Measurements from ENCODE around the gene NCAPD2. TPM values are rescaled to one million over a fixed set of nuclear protein-coding genes. Genes with fewer than 3 reads are reported as not detected.
A peak's percentile ranks its signal among the peaks of the same experiment; 100 is the strongest.
"Not testable (repeated sequence)": the region's sequence is repeated elsewhere in the genome, so short reads cannot be mapped to it uniquely, and the experiment has no call there.

NCAPD2 gene
- total RNA-seq, 3 donors from 2014 or later = 21.6 to 66.7 (median 53.9) TPM

- Histone ChIP-seq H3K27me3 (no peaks in the 10 kb centered on the region), H3K36me3 (no peaks in the 10 kb centered on the region), H3K27ac (peak overlapping the region; percentile 94 to 98), H3K9me3 (no peaks in the 10 kb centered on the region), H3K4me3 (peak overlapping the region; percentile 82 to 97 (median 88)), H3K4me1 (peaks cover 6 to 31% of the 10 kb centered on the region in 2 donors)
- TF ChIP-seq POLR2A (IDR thresholded peaks at IDR 0.05) = no peak
- TF ChIP-seq CTCF (IDR thresholded peaks at IDR 0.05) = no peak
- no peak for TF ChIP-seq POLR2AphosphoS5 (IDR thresholded peaks at IDR 0.05)
- DNase-seq (ENCODE audit: low spot score in 2 of 2) = no peak
- intact Hi-C loops (cut with DNase I; ENCODE audit: low total_unique reads) = loop anchor here (10.0 kb wide), 1 partner anchor 111 kb away; no protein-coding TSS in a partner anchor
Observed at GRCh38 chr12:6535960-6536847, 42.3 kb downstream of the NCAPD2 start.

GRCh38 chr12:6536894-6537579 is 43.1 kb downstream of the NCAPD2 start:
- Histone ChIP-seq H3K4me1 (peaks cover 6 to 30% of the 10 kb centered on the region in 2 donors), H3K27me3 (no peaks in the 10 kb centered on the region), H3K36me3 (no peaks in the 10 kb centered on the region)

GRCh38 chr12:6537580-6538419 is 43.9 kb downstream of the NCAPD2 start:
- TF ChIP-seq POLR2AphosphoS5 (IDR thresholded peaks at IDR 0.05) = peak in 1 of 3 donors; percentile 9
- peak; percentile 84 to 91 (median 87) for TF ChIP-seq CTCF (IDR thresholded peaks at IDR 0.05)
- H3K27me3 ChIP-seq, H3K36me3 ChIP-seq, H3K4me3 ChIP-seq, H3K9me3 ChIP-seq: not testable (repeated sequence)
- H3K4me1 ChIP-seq = peaks cover 6 to 22% of the 10 kb centered on the region in 2 donors
- H3K27ac ChIP-seq = peak overlapping the region; percentile 94 to 98
- intact Hi-C loops (cut with DNase I; ENCODE audit: low total_unique reads) = loop anchor here (10.0 kb wide), 1 partner anchor 113 kb away; no protein-coding TSS in a partner anchor
- DNase-seq (ENCODE audit: low spot score in 2 of 2) = peak; percentile 75 to 86

More at GRCh38 chr12:6536894-6537579, 43.1 kb downstream of the NCAPD2 start:
- TF ChIP-seq POLR2AphosphoS5 (IDR thresholded peaks at IDR 0.05) = no peak
- no peak for TF ChIP-seq CTCF (IDR thresholded peaks at IDR 0.05)
- no peak for TF ChIP-seq POLR2A (IDR thresholded peaks at IDR 0.05)
- DNase-seq (ENCODE audit: low spot score in 2 of 2) = no peak
- no peaks in the 10 kb centered on the region for H3K9me3 ChIP-seq
- intact Hi-C loops (cut with DNase I; ENCODE audit: low total_unique reads) = loop anchor here (10.0 kb wide), 1 partner anchor 112 kb away; no protein-coding TSS in a partner anchor
- peak overlapping the region in 1 of 3 donors; percentile 82 for H3K4me3 ChIP-seq
- peak overlapping the region; percentile 94 to 98 for H3K27ac ChIP-seq

- Histone ChIP-seq H3K4me3 (no peak overlapping the region), H3K27me3 (no peaks in the 10 kb centered on the region), H3K4me1 (peaks cover 6 to 18% of the 10 kb centered on the region in 2 donors), H3K36me3 (no peaks in the 10 kb centered on the region), H3K27ac (peak overlapping the region; percentile 94 to 98), H3K9me3 (no peaks in the 10 kb centered on the region)
- TF ChIP-seq POLR2AphosphoS5 (IDR thresholded peaks at IDR 0.05) (no peak), POLR2A (IDR thresholded peaks at IDR 0.05) (no peak), CTCF (IDR thresholded peaks at IDR 0.05) (no peak)
- intact Hi-C loops (cut with DNase I; ENCODE audit: low total_unique reads) = loop anchor here (10.0 kb wide), 1 partner anchor 114 kb away; no protein-coding TSS in a partner anchor
- DNase-seq (ENCODE audit: low spot score in 2 of 2) = no peak
Observed at GRCh38 chr12:6538420-6539313, 44.8 kb downstream of the NCAPD2 start.
